Stimulated activated CD4-positive, alpha-beta T cell treated with anti-CD3 and anti-CD28 coated beads, Interleukin-1b, Interleukin-23, amount 100 ng/mL, for 4 hours (primary cell): ENCODE measurements around the gene RBM33.
A peak's percentile ranks its signal among the peaks of the same experiment; 100 is the strongest.

Experiments
- DNase-seq, 2 donors: peaks; one replicate each; pipeline ENCODE4 v3.0.0-alpha.2; 2020; ENCODE audit warnings: low read depth in 2 of 2

The RBM33 gene

DNA sequence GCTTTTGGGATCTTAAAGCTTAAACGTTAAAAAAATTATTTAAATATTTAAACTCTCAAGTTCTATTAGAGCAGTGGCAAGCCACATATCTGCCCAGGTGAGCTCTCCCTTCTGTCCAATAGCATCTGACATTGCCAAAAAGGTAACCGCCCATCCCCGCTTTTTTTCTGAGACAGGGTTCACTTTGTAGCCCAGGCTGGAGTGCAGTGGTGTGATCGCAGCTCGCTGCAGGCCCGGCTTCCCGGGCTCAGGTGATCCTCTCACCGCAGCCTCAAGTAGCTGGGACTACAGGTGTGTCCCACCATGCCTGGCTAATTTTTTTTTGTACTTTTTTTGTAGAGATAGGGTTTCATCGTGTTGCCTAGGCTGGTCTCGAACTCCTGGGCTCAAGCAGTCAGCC, 83.2 kb downstream of the RBM33 start:
- no peak for DNase-seq

- no peak for DNase-seq
These were observed 83.7 kb downstream of the RBM33 start for GRCh38 chr7:155728116-155728515.

GRCh38 chr7:155729847-155730246, 85.4 kb downstream of the RBM33 start:
- DNase-seq, result no peak

DNA sequence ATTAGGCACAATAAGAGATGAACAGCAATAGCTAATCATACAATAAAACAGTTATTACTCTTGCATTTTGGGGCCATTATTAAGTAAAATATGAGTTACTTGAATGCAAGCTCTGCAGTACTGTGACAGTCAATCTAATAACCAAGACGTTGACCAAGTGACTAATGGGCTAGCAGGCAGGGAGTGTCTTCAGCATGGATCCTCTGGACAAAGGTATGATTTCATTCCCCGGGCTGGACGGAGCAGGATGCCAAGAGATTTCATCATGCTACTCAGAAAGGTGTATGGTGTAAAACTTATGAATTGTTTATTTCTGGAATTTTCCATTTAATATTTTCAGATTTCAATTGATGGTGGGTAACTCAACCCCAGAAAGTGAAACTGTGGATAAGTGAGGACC, 86.9 kb downstream of the RBM33 start:
- no peak for DNase-seq

DNA sequence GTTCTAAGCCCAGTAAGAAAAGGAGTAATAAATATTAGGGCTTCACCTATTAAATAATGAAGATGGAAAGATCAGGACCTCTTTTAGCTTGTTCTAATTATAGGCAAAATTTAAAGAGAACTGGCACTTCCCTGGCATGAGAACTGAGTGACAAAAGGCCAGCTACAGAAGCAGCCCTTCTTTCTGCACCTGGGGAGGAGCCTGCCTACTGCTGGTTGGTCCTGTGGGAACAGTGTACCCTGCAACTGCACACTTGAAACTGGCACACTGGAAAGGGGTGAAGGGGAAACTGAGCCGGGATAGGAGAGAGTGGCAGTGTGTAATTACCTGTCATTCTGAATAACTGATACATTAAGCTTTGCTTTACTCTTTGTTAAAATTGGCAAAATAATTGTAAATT, 87.4 kb downstream of the RBM33 start:
- DNase-seq, result no peak

GRCh38 chr7:155732286-155732685, 87.8 kb downstream of the RBM33 start:
- DNase-seq, result no peak

- no peak for DNase-seq
These were observed 89.4 kb downstream of the RBM33 start for GRCh38 chr7:155733582-155734444.

DNA sequence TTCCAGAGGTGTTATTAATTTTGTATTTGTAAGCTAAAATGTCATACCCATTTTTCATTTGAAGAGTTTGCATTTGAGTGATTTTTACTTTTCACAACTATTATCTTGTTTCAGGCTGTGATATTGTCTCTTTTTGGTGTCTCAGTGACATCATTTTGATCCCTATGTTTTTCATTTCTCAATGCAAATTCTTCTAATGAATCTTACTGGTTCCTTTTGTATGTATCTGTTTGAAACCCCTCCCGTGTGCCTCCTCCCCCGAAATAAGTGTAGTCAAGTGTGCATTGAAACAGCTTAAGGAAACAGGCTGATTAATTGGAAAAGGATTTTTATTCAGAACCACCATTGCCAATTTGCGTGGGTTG, 90.0 kb downstream of the RBM33 start:
- DNase-seq, result no peak

- no peak for DNase-seq
These were observed 91.1 kb downstream of the RBM33 start for GRCh38 chr7:155735442-155736115.

- no peak for DNase-seq
These were observed 93.1 kb downstream of the RBM33 start for GRCh38 chr7:155737590-155737989.

DNA sequence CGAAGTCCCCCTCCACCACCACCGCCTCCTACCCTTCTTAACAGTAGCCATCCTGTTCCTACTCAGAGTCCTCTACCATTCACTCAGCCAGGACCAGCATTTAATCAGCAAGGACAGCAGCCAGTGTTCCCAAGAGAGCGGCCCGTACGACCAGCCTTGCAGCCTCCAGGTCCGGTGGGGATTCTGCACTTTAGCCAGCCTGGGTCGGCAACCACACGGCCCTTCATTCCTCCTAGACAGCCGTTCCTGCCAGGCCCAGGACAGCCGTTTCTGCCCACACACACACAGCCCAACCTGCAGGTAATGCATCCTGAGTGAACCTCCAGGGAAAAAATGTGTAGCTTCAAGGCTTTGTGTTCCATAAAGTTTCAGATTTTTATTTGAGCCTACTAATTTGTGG, 93.6 kb downstream of the RBM33 start:
- DNase-seq, result no peak

DNA sequence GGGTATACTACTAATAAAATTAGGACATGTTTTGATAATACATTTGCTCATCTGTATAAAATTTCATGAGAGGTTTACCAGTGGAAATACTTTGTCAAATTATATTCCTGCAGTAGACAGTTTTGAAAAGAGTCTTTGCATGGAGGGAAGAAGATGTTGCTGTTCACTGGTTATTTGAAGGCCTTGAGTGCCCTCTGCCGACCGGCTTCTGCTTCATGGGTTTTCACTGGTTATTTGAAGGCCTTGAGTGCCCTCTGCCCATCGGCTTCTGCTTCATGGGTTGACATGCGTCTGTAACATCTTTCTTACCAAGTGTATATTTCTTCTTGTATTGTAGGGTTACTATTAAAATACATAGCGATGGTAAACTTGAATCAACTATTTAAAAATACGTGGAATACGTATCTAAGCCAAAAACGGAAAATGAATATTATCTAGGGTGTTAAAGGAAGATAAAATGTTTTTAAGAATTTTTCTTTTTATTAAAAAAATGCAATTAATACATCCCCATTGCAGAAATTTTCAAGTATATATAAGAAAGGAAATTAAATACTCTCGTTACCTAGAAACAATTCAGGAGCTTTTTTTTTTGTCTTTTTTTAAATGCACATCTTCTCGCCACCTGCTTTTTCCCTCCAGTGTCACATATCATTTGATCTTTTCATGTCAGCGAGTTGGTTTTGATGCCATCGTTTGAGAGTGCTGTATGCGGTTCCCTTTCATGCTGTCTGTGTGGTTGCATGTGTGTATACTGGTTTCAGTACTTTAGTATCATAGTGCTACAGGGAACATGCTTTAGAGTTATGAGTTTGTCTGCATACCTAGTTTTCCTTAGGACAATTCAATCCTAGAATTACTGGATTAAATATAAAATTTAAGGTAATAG, 94.4 kb downstream of the RBM33 start:
- DNase-seq, result peak; percentile 47 to 55

GRCh38 chr7:155739538-155740143, 95.2 kb downstream of the RBM33 start:
- DNase-seq, result no peak

- DNase-seq, result no peak
These were observed 96.6 kb downstream of the RBM33 start for GRCh38 chr7:155741082-155741481.

DNA sequence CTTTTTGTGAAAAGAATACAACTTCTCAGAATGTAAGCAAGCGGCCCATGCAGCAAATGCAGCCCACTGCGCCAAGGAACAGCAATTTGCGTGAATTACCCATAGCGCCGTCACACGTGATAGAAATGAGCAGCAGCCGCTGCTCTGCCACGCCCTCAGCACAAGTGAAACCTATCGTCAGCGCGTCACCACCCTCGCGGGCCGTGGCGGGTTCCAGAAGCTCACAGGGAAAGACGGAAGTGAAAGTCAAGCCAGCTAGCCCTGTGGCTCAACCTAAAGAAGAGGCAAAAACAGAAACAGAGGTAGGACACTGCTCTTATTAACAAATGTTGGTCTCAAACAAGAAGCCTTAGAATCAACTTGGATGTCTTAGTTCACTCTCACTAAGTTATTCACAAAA, 97.3 kb downstream of the RBM33 start:
- DNase-seq, result no peak

DNA sequence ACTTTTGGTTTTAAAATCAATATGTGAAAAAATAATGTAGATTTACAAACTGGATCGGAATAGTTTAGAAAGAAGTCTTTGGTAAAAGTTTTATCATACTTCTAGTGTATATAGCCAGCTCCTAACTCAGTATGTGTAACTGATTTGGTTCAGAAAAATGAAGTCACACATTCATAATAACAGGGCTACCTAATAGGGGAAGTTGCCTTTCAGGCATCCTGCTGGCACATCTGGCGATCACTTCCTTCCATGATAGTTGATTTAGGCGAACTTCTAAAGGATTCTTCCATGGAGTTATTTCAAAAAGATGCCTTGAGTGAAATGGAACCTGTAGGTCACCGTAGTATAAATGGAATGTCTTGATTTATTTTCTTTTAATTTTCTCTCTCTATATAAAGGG, 98.7 kb downstream of the RBM33 start:
- DNase-seq, result no peak

- DNase-seq, result no peak
These were observed 100.7 kb downstream of the RBM33 start for GRCh38 chr7:155744971-155745683.

GRCh38 chr7:155745737-155746136, 101.3 kb downstream of the RBM33 start:
- DNase-seq, result no peak

GRCh38 chr7:155746188-155746587, 101.7 kb downstream of the RBM33 start:
- no peak for DNase-seq

DNA sequence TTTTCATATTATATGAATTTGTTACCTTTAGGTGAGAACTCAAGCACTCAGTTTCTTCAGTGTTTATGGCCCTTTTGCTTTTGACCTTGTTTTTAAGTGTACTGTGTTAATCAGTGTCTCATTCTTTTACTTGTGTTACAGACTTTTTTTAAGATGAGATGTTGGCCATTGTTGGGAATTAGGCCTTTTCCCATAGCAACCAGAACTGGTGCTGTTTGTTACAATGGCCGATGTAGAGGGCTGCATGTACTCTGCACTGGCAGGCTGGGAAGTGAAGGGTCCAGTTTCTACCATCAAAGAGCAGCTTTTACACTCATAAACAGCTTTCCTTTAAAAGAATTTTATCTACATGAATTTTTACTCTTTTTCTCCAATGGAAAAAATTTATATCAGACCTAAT, 102.7 kb downstream of the RBM33 start:
- no peak for DNase-seq

GRCh38 chr7:155749578-155749977, 105.1 kb downstream of the RBM33 start:
- no peak for DNase-seq
